H9 (cell line): ENCODE data around the gene STAMBPL1. TPM values are rescaled to one million over a fixed set of nuclear protein-coding genes. Genes with fewer than 3 reads are reported as not detected.

ENCODE experiments used
- DNase-seq: peaks from one replicate; pipeline ENCODE4 v3.0.0-alpha.2; 2017
- H2AFZ ChIP-seq: one replicate; pipeline ENCODE4 v1.6.1; 2013; ENCODE audit warnings: mild to moderate bottlenecking, low read length, control low read depth, moderate library complexity
- H2AK5ac ChIP-seq: 2 replicates; pipeline ENCODE4 v1.6.1; 2013; ENCODE audit warnings: low read length, control low read depth, mixed read lengths; ENCODE audit not compliant: insufficient read length
- H2BK120ac ChIP-seq: one replicate; pipeline ENCODE4 v1.6.1; 2013; ENCODE audit warnings: low read depth, mild to moderate bottlenecking, low read length, control low read depth, inconsistent platforms; ENCODE audit not compliant: poor library complexity, severe bottlenecking
- H2BK12ac ChIP-seq: 2 replicates; pipeline ENCODE4 v1.6.1; 2013; ENCODE audit warnings: low read length, control low read depth, mixed read lengths, low read depth; ENCODE audit not compliant: insufficient read length
- H2BK15ac ChIP-seq: 2 replicates; pipeline ENCODE4 v1.6.1; 2013; ENCODE audit warnings: low read depth, low read length, control low read depth
- H2BK20ac ChIP-seq: one replicate; pipeline ENCODE4 v1.6.1; 2013; ENCODE audit warnings: low read depth, mild to moderate bottlenecking, low read length, control low read depth, inconsistent platforms; ENCODE audit not compliant: poor library complexity, severe bottlenecking
- H2BK5ac ChIP-seq: 2 replicates; pipeline ENCODE4 v1.6.1; 2013; ENCODE audit warnings: low read length, control low read depth, mixed read lengths; ENCODE audit not compliant: insufficient read length
- H3K14ac ChIP-seq: 2 replicates; pipeline ENCODE4 v1.6.1; 2013; ENCODE audit warnings: low read length, control low read depth; ENCODE audit not compliant: insufficient read depth
- H3K18ac ChIP-seq: 2 replicates; pipeline ENCODE4 v1.6.1; 2013; ENCODE audit warnings: low read depth, mild to moderate bottlenecking, mixed read lengths, low read length, control low read depth; ENCODE audit not compliant: insufficient read length
- H3K23ac ChIP-seq: 2 replicates; pipeline ENCODE4 v1.6.1; 2013; ENCODE audit warnings: low read length, control low read depth, mixed read lengths, low read depth; ENCODE audit not compliant: insufficient read length
- H3K23me2 ChIP-seq: 2 replicates; pipeline ENCODE4 v1.6.1; 2013; ENCODE audit warnings: low read depth, mild to moderate bottlenecking, mixed read lengths, low read length, control low read depth; ENCODE audit not compliant: insufficient read length, poor library complexity, severe bottlenecking
- H3K27ac ChIP-seq: 2 replicates; pipeline ENCODE4 v1.5.1; 2013; ENCODE audit warnings: low read length, control low read depth, mixed read lengths, low read depth; ENCODE audit not compliant: insufficient read length
- H3K27me3 ChIP-seq: 2 replicates; pipeline ENCODE4 v1.6.1; 2013; ENCODE audit warnings: low read length, control low read depth, inconsistent platforms; ENCODE audit not compliant: insufficient read depth
- H3K4ac ChIP-seq: 2 replicates; pipeline ENCODE4 v1.6.1; 2013; ENCODE audit warnings: low read depth, mild to moderate bottlenecking, control low read depth, inconsistent platforms, low read length, moderate library complexity
- H3K4me1 ChIP-seq: 2 replicates; pipeline ENCODE4 v1.6.1; 2013; ENCODE audit warnings: low read length, control low read depth, inconsistent platforms; ENCODE audit not compliant: insufficient read depth
- H3K4me2 ChIP-seq: 2 replicates; pipeline ENCODE4 v1.6.1; 2013; ENCODE audit warnings: low read length, control low read depth, mixed read lengths; ENCODE audit not compliant: insufficient read length, insufficient read depth
- H3K56ac ChIP-seq: 2 replicates; pipeline ENCODE4 v1.6.1; 2013; ENCODE audit warnings: low read depth, mild to moderate bottlenecking, mixed read lengths, low read length, control low read depth; ENCODE audit not compliant: insufficient read length
- H3K79me1 ChIP-seq: 2 replicates; pipeline ENCODE4 v1.6.1; 2013; ENCODE audit warnings: low read depth, mild to moderate bottlenecking, moderate library complexity, low read length, control low read depth, inconsistent platforms; ENCODE audit not compliant: insufficient read depth, poor library complexity, severe bottlenecking
- H3K79me2 ChIP-seq: 2 replicates; pipeline ENCODE4 v1.6.1; 2013; ENCODE audit warnings: low read length, control low read depth, inconsistent platforms; ENCODE audit not compliant: insufficient read depth
- H3K9ac ChIP-seq: 2 replicates; pipeline ENCODE4 v1.6.1; 2013; ENCODE audit warnings: low read length, control low read depth, mixed read lengths; ENCODE audit not compliant: insufficient read length; ENCODE audit errors: extremely low read depth
- H3K9me3 ChIP-seq: one replicate; pipeline ENCODE4 v1.6.1; 2013; ENCODE audit warnings: low read depth, low read length, inconsistent platforms; ENCODE audit not compliant: control insufficient read depth
- H3T11ph ChIP-seq: one replicate; pipeline ENCODE4 v1.6.1; 2013; ENCODE audit warnings: mild to moderate bottlenecking, low read length, control low read depth, inconsistent platforms
- H4K20me1 ChIP-seq: one replicate; pipeline ENCODE4 v1.6.1; 2013; ENCODE audit not compliant: control insufficient read depth, insufficient read length, insufficient read depth
- H4K5ac ChIP-seq: 2 replicates; pipeline ENCODE4 v1.6.1; 2013; ENCODE audit warnings: low read depth, mild to moderate bottlenecking, mixed read lengths, low read length, control low read depth; ENCODE audit not compliant: insufficient read length
- H4K8ac ChIP-seq: replicated peaks from 2 replicates; pipeline ENCODE4 v1.6.1; 2013; ENCODE audit warnings: low read length, control low read depth, mixed read lengths, low read depth; ENCODE audit not compliant: insufficient read length
- H4K91ac ChIP-seq: 2 replicates; pipeline ENCODE4 v1.6.1; 2013; ENCODE audit warnings: low read depth, mild to moderate bottlenecking, moderate library complexity, mixed read lengths, low read length, control low read depth; ENCODE audit not compliant: insufficient read length
- H3K27ac Mint-ChIP-seq, 3 experiments: 2 replicates in 2 of 3; 3 replicates in 1 of 3; pipeline ENCODE4 v1.8.0; 2020 to 2021; ENCODE audit warnings: mixed read lengths in 3 of 3, mild to moderate bottlenecking in 1 of 3, moderate library complexity in 1 of 3
- H3K27me3 Mint-ChIP-seq: 2 replicates; pipeline ENCODE4 v1.8.0; 2021; ENCODE audit warnings: low read depth, mild to moderate bottlenecking, moderate library complexity, mixed read lengths
- H3K36me3 Mint-ChIP-seq, 3 experiments: 2 replicates in 2 of 3; 3 replicates in 1 of 3; pipeline ENCODE4 v1.8.0; 2020 to 2021; ENCODE audit warnings: low read depth in 3 of 3, mixed read lengths in 3 of 3; ENCODE audit not compliant: insufficient read depth in 1 of 3
- H3K4me1 Mint-ChIP-seq, 2 experiments: 2 replicates each; pipeline ENCODE4 v1.8.0; 2020; ENCODE audit warnings: mixed read lengths in 2 of 2
- H3K4me3 Mint-ChIP-seq, 2 experiments: 2 replicates in 1 of 2; 3 replicates in 1 of 2; pipeline ENCODE4 v1.8.0; 2020 to 2021; ENCODE audit warnings: mild to moderate bottlenecking in 2 of 2, mixed read lengths in 2 of 2, moderate library complexity in 1 of 2
- H3K9me3 Mint-ChIP-seq, 2 experiments: 2 replicates in 1 of 2; 3 replicates in 1 of 2; pipeline ENCODE4 v1.8.0; 2020; ENCODE audit warnings: mild to moderate bottlenecking in 2 of 2, mixed read lengths in 2 of 2, moderate library complexity in 1 of 2
- WGBS: extraction: QIAGEN DNeasy Blood & Tissue Kit; methylation state at CpG from one replicate; pipeline ENCODE4 v1.1.7; 2013; ENCODE audit warnings: missing lambda C conversion rate, low lambda C conversion rate, mixed read lengths; ENCODE audit not compliant: insufficient read length; ENCODE audit errors: extremely low coverage; 5-methylcytosine and 5-hydroxymethylcytosine counted together
- total RNA-seq: library from RNA; stranded (reverse); gene quantifications from 2 replicates; pipeline ENCODE4 v1.2.1, GENCODE V29; 2021
- TF ChIP-seq, protein P1 (sequence below): fragments of 200-600 bp; sonication (generic); conservative IDR thresholded peaks from 3 replicates; pipeline ENCODE4 v1.8.0; 2021; ENCODE audit warnings: antibody characterized with exemption, mild to moderate bottlenecking

The STAMBPL1 gene
- total RNA-seq, 1 experiment from 2014 or later = 3.2 TPM

DNA sequence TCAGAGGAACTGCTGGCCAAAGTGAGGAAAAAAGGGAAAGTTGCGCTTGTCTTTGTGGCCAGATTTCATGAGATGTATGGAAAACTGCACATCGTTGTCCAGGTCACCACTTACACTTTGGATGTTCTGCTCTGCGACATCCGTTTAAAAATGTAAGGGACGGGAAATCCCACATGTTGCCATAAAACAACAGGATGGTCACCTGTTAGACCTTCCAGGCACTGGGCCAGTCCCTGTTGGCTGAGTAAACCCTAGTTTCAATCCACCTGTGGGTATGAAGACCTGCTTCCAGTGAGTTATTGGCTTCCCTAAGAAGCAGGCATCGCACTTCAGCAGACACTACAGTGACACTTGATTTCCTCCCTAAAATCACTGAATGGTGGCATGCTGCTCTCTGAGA, 2.7 kb upstream of the STAMBPL1 start:
- Histone ChIP-seq H3K14ac (no peak overlapping the region), H3K4ac (no peak overlapping the region), H2BK20ac (no peak overlapping the region), H4K5ac (no peak overlapping the region), H2BK15ac (no peak overlapping the region), H3K9ac (no peak overlapping the region), H3K79me2 (no peaks in the 10 kb centered on the region), H3K56ac (no peak overlapping the region), H2BK5ac (no peak overlapping the region), H3K4me2 (no peak overlapping the region), H4K91ac (no peak overlapping the region), H3K23ac (no peak overlapping the region), H3K23me2 (peaks cover 11% of the 10 kb centered on the region), H3K27ac (no peak overlapping the region), H2BK120ac (no peak overlapping the region), H3K79me1 (no peaks in the 10 kb centered on the region), H3K4me1 (no peaks in the 10 kb centered on the region; the same call in 1 of the 2 replicates), H2AFZ (no peak overlapping the region), H4K20me1 (no peaks in the 10 kb centered on the region), H4K8ac (no peak overlapping the region), H3K18ac (no peak overlapping the region), H3K27me3 (no peaks in the 10 kb centered on the region; the same call in 1 of the 2 replicates), H3K9me3 (no peaks in the 10 kb centered on the region), H2AK5ac (no peak overlapping the region), H3T11ph (no peak overlapping the region), H2BK12ac (no peak overlapping the region)
- Mint-ChIP-seq H3K27ac (no peak overlapping the region; a peak in 1 of 7 replicates), H3K4me3 (no peak overlapping the region), H3K36me3 (no peaks in the 10 kb centered on the region), H3K27me3 (peaks cover 18% of the 10 kb centered on the region), H3K9me3 (no peaks in the 10 kb centered on the region), H3K4me1 (peaks cover 11 to 21% of the 10 kb centered on the region in 2 experiments)
- DNase-seq = no peak
- WGBS = no CpG with 5 or more reads among the region's 6 CpGs
- TF ChIP-seq, protein P1, sequence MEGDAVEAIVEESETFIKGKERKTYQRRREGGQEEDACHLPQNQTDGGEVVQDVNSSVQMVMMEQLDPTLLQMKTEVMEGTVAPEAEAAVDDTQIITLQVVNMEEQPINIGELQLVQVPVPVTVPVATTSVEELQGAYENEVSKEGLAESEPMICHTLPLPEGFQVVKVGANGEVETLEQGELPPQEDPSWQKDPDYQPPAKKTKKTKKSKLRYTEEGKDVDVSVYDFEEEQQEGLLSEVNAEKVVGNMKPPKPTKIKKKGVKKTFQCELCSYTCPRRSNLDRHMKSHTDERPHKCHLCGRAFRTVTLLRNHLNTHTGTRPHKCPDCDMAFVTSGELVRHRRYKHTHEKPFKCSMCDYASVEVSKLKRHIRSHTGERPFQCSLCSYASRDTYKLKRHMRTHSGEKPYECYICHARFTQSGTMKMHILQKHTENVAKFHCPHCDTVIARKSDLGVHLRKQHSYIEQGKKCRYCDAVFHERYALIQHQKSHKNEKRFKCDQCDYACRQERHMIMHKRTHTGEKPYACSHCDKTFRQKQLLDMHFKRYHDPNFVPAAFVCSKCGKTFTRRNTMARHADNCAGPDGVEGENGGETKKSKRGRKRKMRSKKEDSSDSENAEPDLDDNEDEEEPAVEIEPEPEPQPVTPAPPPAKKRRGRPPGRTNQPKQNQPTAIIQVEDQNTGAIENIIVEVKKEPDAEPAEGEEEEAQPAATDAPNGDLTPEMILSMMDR = no peak
